Measurements from ENCODE around the gene KRTAP12-1.

Gene KRTAP12-1

DNA sequence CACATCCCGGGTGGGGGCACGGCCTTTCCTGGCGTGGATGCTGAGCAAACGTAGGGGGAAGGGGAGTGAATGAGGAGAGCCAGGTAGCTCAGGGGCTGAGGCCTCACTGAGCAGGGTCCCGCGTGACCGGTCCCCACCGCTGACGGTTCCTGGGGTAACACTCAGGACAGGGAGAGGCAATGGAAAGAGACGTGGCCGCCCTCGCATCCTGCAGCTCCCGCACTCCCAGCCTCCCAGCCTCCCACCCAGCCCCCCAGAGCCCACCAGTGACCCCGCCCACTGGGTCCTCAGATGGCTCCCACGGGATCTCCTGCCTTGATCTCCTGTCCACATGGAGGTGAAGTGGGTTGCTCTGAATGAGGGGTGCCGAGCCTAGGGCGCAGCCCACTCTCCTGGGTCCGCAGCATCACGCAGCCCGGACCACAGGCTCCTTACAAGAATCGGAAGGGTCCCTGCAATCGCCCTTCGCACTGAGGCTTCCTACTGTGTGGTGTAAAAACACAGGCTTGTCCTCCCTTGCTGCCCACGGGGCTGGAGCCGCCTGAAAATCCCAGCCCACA is 27.0 kb upstream of the KRTAP12-1 start:
- Histone ChIP-seq H3K9ac (no peak overlapping the region), H3K36me3 (ENCODE audit: insufficient read depth) (no peaks in the 10 kb centered on the region), H3K27ac (no peak overlapping the region), H3K4me3 (IDR thresholded peaks at IDR 0.05; ENCODE audit: insufficient read depth, low read depth, low read length) (no peak overlapping the region), H3K79me2 (ENCODE audit: insufficient read depth, low read depth) (no peaks in the 10 kb centered on the region), H3K4me1 (ENCODE audit: low read depth, poor library complexity, severe bottlenecking) (no peaks in the 10 kb centered on the region), H3K4me2 (no peak overlapping the region), H4K20me1 (ENCODE audit: insufficient read depth) (no peaks in the 10 kb centered on the region), H2AFZ (ENCODE audit: low read depth) (no peak overlapping the region), H3K27me3 (ENCODE audit: insufficient read depth, low read depth) (peaks cover 86% of the 10 kb centered on the region)
- TF ChIP-seq, protein P1, sequence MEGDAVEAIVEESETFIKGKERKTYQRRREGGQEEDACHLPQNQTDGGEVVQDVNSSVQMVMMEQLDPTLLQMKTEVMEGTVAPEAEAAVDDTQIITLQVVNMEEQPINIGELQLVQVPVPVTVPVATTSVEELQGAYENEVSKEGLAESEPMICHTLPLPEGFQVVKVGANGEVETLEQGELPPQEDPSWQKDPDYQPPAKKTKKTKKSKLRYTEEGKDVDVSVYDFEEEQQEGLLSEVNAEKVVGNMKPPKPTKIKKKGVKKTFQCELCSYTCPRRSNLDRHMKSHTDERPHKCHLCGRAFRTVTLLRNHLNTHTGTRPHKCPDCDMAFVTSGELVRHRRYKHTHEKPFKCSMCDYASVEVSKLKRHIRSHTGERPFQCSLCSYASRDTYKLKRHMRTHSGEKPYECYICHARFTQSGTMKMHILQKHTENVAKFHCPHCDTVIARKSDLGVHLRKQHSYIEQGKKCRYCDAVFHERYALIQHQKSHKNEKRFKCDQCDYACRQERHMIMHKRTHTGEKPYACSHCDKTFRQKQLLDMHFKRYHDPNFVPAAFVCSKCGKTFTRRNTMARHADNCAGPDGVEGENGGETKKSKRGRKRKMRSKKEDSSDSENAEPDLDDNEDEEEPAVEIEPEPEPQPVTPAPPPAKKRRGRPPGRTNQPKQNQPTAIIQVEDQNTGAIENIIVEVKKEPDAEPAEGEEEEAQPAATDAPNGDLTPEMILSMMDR (conservative IDR thresholded peaks at IDR 0.05; ENCODE audit: low read depth, low read length) = no peak

DNA sequence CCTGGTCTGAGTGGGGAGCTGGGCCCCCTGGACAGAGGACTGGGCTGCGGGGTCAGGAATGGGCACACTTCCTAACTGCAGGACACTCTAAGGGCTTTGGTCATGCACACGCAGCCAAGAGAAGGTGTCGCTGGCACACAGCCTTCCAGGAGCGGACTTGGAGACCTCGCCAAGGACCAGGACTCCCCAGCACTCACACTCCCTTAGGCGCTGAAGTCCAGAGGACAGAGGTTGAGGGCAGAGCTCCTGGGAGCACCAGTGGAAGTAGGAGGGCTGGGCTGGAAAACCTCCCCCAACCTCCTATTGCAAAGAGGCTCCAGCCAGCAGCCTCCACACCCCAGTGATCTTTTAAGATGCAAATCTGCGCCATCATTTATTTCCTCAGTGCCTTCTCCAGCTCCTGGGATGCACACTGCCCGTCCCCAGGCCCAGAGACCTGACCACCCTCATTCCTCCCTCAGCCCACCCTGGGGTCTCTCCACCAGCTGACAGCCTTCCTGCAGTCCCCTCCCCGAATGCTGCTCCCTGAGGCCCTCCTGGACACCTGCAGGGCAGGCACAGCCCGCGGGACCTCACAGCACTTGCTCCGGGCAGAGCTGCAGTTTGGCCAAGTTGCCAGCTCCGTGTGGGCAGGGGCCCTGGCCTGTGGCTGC is 26.4 kb upstream of the KRTAP12-1 start:
- H3K4me3 ChIP-seq (IDR thresholded peaks at IDR 0.05; ENCODE audit: insufficient read depth, low read depth, low read length) = no peak overlapping the region
- no peaks in the 10 kb centered on the region for H3K36me3 ChIP-seq (ENCODE audit: insufficient read depth)
- TF ChIP-seq, protein P1 (conservative IDR thresholded peaks at IDR 0.05; ENCODE audit: low read depth, low read length) = no peak
- H3K27ac ChIP-seq = no peak overlapping the region
- no peak overlapping the region for H3K9ac ChIP-seq
- no peak overlapping the region for H3K4me2 ChIP-seq
- no peaks in the 10 kb centered on the region for H4K20me1 ChIP-seq (ENCODE audit: insufficient read depth)
- no peaks in the 10 kb centered on the region for H3K4me1 ChIP-seq (ENCODE audit: low read depth, poor library complexity, severe bottlenecking)
- H3K27me3 ChIP-seq (ENCODE audit: insufficient read depth, low read depth) = peaks cover 86% of the 10 kb centered on the region
- no peaks in the 10 kb centered on the region for H3K79me2 ChIP-seq (ENCODE audit: insufficient read depth, low read depth)
- no peak overlapping the region for H2AFZ ChIP-seq (ENCODE audit: low read depth)

DNA sequence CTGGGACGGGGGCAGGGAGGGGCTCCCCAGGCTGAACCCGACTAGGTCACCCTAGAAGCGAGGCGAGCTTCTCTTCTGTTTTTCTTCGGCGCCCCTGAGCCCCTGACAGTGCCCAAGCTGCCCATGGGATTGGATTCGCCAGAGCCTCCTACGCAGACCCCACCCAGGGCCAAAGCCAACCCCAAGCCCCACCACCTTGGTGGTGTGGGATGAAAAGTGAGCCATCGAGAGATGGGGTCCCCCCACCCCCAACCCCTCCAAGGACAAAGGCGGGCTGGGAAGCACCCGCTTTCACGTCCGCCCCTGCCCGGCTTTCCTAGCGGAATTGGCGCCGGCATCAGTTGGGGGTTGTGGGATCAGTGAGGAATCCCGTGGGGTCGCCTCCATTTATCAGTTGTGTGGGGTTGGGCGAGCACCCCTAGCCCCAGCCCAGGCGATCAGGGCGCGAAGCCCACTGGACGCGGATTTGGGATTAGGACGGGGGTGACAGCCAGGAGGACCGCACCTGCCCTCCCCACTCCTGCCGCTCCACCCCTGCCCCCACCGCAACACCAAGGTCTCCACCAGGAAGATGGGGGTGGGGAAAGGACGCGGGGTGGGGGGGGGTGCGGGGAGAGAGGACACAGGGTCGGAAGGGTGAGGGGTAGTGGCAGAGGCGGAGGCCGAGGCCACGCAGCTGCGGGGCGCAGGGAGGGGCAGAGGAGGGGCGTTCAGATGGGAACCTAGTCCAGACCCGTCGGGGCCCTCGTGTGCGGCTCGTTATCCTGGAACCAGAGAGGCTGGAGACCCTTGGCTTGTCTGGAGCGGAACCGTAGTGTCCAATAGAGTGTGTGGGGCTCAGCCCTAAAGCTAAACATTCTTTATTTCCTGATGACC is 25.0 kb upstream of the KRTAP12-1 start:
- Histone ChIP-seq H4K20me1 (ENCODE audit: insufficient read depth) (no peaks in the 10 kb centered on the region), H3K4me2 (no peak overlapping the region), H3K79me2 (ENCODE audit: insufficient read depth, low read depth) (no peaks in the 10 kb centered on the region), H3K4me1 (ENCODE audit: low read depth, poor library complexity, severe bottlenecking) (no peaks in the 10 kb centered on the region), H3K4me3 (IDR thresholded peaks at IDR 0.05; ENCODE audit: insufficient read depth, low read depth, low read length) (no peak overlapping the region), H3K9ac (no peak overlapping the region), H3K36me3 (ENCODE audit: insufficient read depth) (no peaks in the 10 kb centered on the region), H2AFZ (ENCODE audit: low read depth) (no peak overlapping the region), H3K27ac (no peak overlapping the region), H3K27me3 (ENCODE audit: insufficient read depth, low read depth) (peaks cover 80% of the 10 kb centered on the region)
- TF ChIP-seq, protein P1 (conservative IDR thresholded peaks at IDR 0.05; ENCODE audit: low read depth, low read length) = no peak

DNA sequence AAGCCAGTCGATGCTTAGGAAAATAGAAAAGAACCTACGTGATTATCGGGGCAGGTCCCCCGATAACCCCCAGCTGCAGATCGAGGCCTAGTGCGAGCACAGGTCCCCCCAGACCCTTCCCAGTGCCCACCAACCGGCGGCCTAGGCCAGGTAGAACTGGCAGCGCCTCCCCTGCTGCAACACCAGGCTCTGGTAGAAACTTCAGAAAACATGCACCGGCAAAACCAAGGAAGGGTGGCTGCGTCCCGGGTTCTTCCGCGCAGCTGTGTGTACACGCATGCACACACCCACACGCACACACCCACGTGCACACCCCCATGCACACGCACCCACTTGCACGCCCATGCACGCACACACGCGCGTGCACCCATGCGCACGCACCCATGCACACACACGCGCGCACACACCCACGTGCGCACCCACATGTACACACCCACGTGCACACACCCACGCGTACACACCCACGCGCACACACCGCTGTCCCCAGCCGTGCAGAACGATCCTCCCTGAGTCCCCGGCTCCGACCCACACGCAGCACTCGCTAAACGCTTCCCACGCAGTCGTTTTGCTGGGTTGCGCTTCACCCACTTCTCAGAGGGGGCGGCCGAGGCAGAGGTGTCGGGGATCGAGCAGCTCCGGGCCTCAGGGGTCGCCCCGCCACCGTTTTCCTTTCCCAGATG is 24.2 kb upstream of the KRTAP12-1 start:
- H3K4me2 ChIP-seq = no peak overlapping the region
- no peaks in the 10 kb centered on the region for H3K36me3 ChIP-seq (ENCODE audit: insufficient read depth)
- H3K4me1 ChIP-seq (ENCODE audit: low read depth, poor library complexity, severe bottlenecking) = no peaks in the 10 kb centered on the region
- H3K9ac ChIP-seq = no peak overlapping the region
- no peaks in the 10 kb centered on the region for H3K79me2 ChIP-seq (ENCODE audit: insufficient read depth, low read depth)
- H3K27ac ChIP-seq = no peak overlapping the region
- no peak overlapping the region for H3K4me3 ChIP-seq (IDR thresholded peaks at IDR 0.05; ENCODE audit: insufficient read depth, low read depth, low read length)
- H2AFZ ChIP-seq (ENCODE audit: low read depth) = no peak overlapping the region
- no peaks in the 10 kb centered on the region for H4K20me1 ChIP-seq (ENCODE audit: insufficient read depth)
- TF ChIP-seq, protein P1 (conservative IDR thresholded peaks at IDR 0.05; ENCODE audit: low read depth, low read length) = no peak
- peaks cover 80% of the 10 kb centered on the region for H3K27me3 ChIP-seq (ENCODE audit: insufficient read depth, low read depth)

Measured in KMS-11 (cell line).